ENCODE data around the gene ZNF641.

ZNF641 gene

GRCh38 chr12:48350249-48351021 is at the start of gene ZNF641:
Gene ZNF641, minus strand, starts transcription at chr12:48350919. Its CDS starts 2,829 bp downstream, at chr12:48348090.
- DNase-seq = peak; percentile 67

- no peak for DNase-seq
Measured at GRCh38 chr12:48390026-48390425, 39.3 kb upstream of the ZNF641 start.

- no peak for DNase-seq
Measured at GRCh38 chr12:48389409-48389808, 38.7 kb upstream of the ZNF641 start.

- no peak for DNase-seq
Measured at GRCh38 chr12:48388938-48389337, 38.2 kb upstream of the ZNF641 start.

GRCh38 chr12:48388460-48388859 is 37.7 kb upstream of the ZNF641 start:
- DNase-seq = no peak

GRCh38 chr12:48380596-48380995 is 29.9 kb upstream of the ZNF641 start:
- no peak for DNase-seq

- DNase-seq = no peak
Measured at GRCh38 chr12:48379794-48380193, 29.1 kb upstream of the ZNF641 start.

GRCh38 chr12:48377646-48378045 is 26.9 kb upstream of the ZNF641 start:
- no peak for DNase-seq

- no peak for DNase-seq
Measured at GRCh38 chr12:48374164-48374563, 23.4 kb upstream of the ZNF641 start.

- no peak for DNase-seq
Measured at GRCh38 chr12:48366131-48366530, 15.4 kb upstream of the ZNF641 start.

- no peak for DNase-seq
Measured at GRCh38 chr12:48361664-48362339, 11.1 kb upstream of the ZNF641 start.

GRCh38 chr12:48358937-48359513 is 8.3 kb upstream of the ZNF641 start:
- no peak for DNase-seq

GRCh38 chr12:48356041-48356768 is 5.5 kb upstream of the ZNF641 start:
- no peak for DNase-seq

- no peak for DNase-seq
Measured at GRCh38 chr12:48352157-48352760, 1.5 kb upstream of the ZNF641 start.

GRCh38 chr12:48351022-48351708 is 446 bp upstream of the ZNF641 start:
- peak; percentile 19 for DNase-seq

- no peak for DNase-seq
Measured at GRCh38 chr12:48349471-48349870, 1.2 kb downstream of the ZNF641 start.

GRCh38 chr12:48342980-48343379 is 7.7 kb downstream of the ZNF641 start:
- DNase-seq = no peak

GRCh38 chr12:48340943-48341342 is 9.8 kb downstream of the ZNF641 start:
- DNase-seq = no peak

- no peak for DNase-seq
Measured at GRCh38 chr12:48339442-48340117, 11.1 kb downstream of the ZNF641 start.

GRCh38 chr12:48336564-48336963 is 14.2 kb downstream of the ZNF641 start:
- DNase-seq = no peak

GRCh38 chr12:48336061-48336460 is 14.7 kb downstream of the ZNF641 start:
- no peak for DNase-seq

- DNase-seq = no peak
Measured at GRCh38 chr12:48334808-48335207, 15.9 kb downstream of the ZNF641 start.

Measured in NCI-H510A (cell line).